Smooth muscle cell (in vitro differentiated cells): ENCODE results near the gene BACH2. TPM values are rescaled to one million over a fixed set of nuclear protein-coding genes. Genes with fewer than 3 reads are reported as not detected.

ENCODE experiments used
- DNase-seq: peaks from one replicate; lab custom pipeline; 2025; ENCODE audit not compliant: unreplicated experiment; lab: John Stamatoyannopoulos, UW
- H2AFZ ChIP-seq: fragments of 200-600 bp; sonication (generic); 2 replicates; pipeline ENCODE4 v1.6.0; 2016; ENCODE audit warnings: antibody characterized with exemption, low read depth, mild to moderate bottlenecking
- H3F3A ChIP-seq: fragments of 200-600 bp; sonication (generic); 2 replicates; pipeline ENCODE4 v1.6.0; 2017; ENCODE audit warnings: antibody characterized with exemption, low read depth
- H3K27ac ChIP-seq: fragments of 200-600 bp; sonication (generic); 2 replicates; pipeline ENCODE4 v1.5.1; 2016; ENCODE audit warnings: low read depth, mild to moderate bottlenecking
- H3K27me3 ChIP-seq: fragments of 200-600 bp; sonication (generic); 2 replicates; pipeline ENCODE4 v1.6.1; 2016; ENCODE audit warnings: low read depth, mild to moderate bottlenecking
- H3K36me3 ChIP-seq: fragments of 200-600 bp; sonication (generic); 2 replicates; pipeline ENCODE4 v1.5.1; 2016; ENCODE audit warnings: low read depth
- H3K4me1 ChIP-seq: fragments of 200-600 bp; sonication (generic); 2 replicates; pipeline ENCODE4 v1.5.1; 2016; ENCODE audit warnings: low read depth
- H3K4me2 ChIP-seq: fragments of 200-600 bp; sonication (generic); 2 replicates; pipeline ENCODE4 v1.6.0; 2016; ENCODE audit warnings: mild to moderate bottlenecking
- H3K4me3 ChIP-seq: fragments of 200-600 bp; sonication (generic); 2 replicates; pipeline ENCODE4 v1.5.1; 2016; ENCODE audit warnings: mild to moderate bottlenecking
- H3K79me2 ChIP-seq: fragments of 200-600 bp; sonication (generic); 2 replicates; pipeline ENCODE4 v1.6.0; 2016; ENCODE audit warnings: low read depth, mild to moderate bottlenecking
- H3K9ac ChIP-seq: fragments of 200-600 bp; sonication (generic); 2 replicates; pipeline ENCODE4 v1.6.0; 2016; ENCODE audit warnings: low read depth
- H3K9me3 ChIP-seq: fragments of 200-600 bp; sonication (generic); replicated peaks from 2 replicates; pipeline ENCODE4 v1.5.1; 2016; ENCODE audit warnings: low read depth
- H4K20me1 ChIP-seq: fragments of 200-600 bp; sonication (generic); 2 replicates; pipeline ENCODE4 v1.6.0; 2016; ENCODE audit warnings: low read depth
- CTCF ChIP-seq: fragments of 200-600 bp; sonication (generic); IDR thresholded peaks from 2 replicates; pipeline ENCODE4 v1.5.1; 2017; ENCODE audit warnings: borderline replicate concordance, mild to moderate bottlenecking, antibody characterized with exemption; ENCODE audit not compliant: insufficient read depth, poor library complexity, severe bottlenecking
- WGBS: methylation state at CpG from one replicate; pipeline ENCODE4 v1.1.7; 2016; ENCODE audit warnings: low lambda C conversion rate; 5-methylcytosine and 5-hydroxymethylcytosine counted together
- polyA plus RNA-seq: library from polyadenylated mRNA; unstranded; fragments of >200 nt; fragmentation: Nextera tagmentation; extraction: Ambion mirVana; gene quantifications from 2 replicates; pipeline ENCODE4 v1.2.1, GENCODE V29; 2016
- total RNA-seq: library from RNA; depleted of rRNA; stranded (reverse); fragments of >200 nt; gene quantifications from 2 replicates; pipeline ENCODE4 v1.2.3, GENCODE V29; 2014

The BACH2 gene
- total and polyA plus RNA-seq, 2 experiments from 2014 or later, result 3.0 to 4.5 TPM

- Histone ChIP-seq H3K36me3 (no peaks in the 10 kb centered on the region), H3K27ac (no peak overlapping the region), H3K9me3 (no peaks in the 10 kb centered on the region), H3K9ac (no peak overlapping the region), H4K20me1 (no peaks in the 10 kb centered on the region), H3K27me3 (no peaks in the 10 kb centered on the region), H3K4me3 (no peak overlapping the region), H2AFZ (no peak overlapping the region), H3K79me2 (no peaks in the 10 kb centered on the region), H3F3A (no peaks in the 10 kb centered on the region), H3K4me2 (no peak overlapping the region), H3K4me1 (peaks cover 11% of the 10 kb centered on the region)
- DNase-seq, result no peak
- TF ChIP-seq CTCF, result no peak
- WGBS, result 93% methylated on average over 5 of the region's 5 CpGs
Observed at GRCh38 chr6:89948876-89949275, 347.8 kb downstream of the BACH2 start.

- TF ChIP-seq CTCF, result peak; percentile 52
- Histone ChIP-seq H3F3A (no peaks in the 10 kb centered on the region), H3K79me2 (no peaks in the 10 kb centered on the region), H4K20me1 (no peaks in the 10 kb centered on the region), H3K36me3 (no peaks in the 10 kb centered on the region), H2AFZ (no peak overlapping the region), H3K4me2 (no peak overlapping the region), H3K4me1 (no peaks in the 10 kb centered on the region), H3K9ac (no peak overlapping the region), H3K4me3 (no peak overlapping the region), H3K9me3 (no peaks in the 10 kb centered on the region), H3K27ac (no peak overlapping the region), H3K27me3 (no peaks in the 10 kb centered on the region)
- no peak for DNase-seq
- 91% methylated on average over 1 of the region's 1 CpG for WGBS
Observed at GRCh38 chr6:89944826-89945407, 351.7 kb downstream of the BACH2 start.

- Histone ChIP-seq H3K36me3 (no peaks in the 10 kb centered on the region), H3F3A (no peaks in the 10 kb centered on the region), H3K4me1 (no peaks in the 10 kb centered on the region), H4K20me1 (no peaks in the 10 kb centered on the region), H3K27ac (no peak overlapping the region), H3K9me3 (no peaks in the 10 kb centered on the region), H3K9ac (no peak overlapping the region), H2AFZ (no peak overlapping the region), H3K4me3 (no peak overlapping the region), H3K79me2 (no peaks in the 10 kb centered on the region), H3K4me2 (no peak overlapping the region), H3K27me3 (no peaks in the 10 kb centered on the region)
- TF ChIP-seq CTCF, result no peak
- DNase-seq, result no peak
- WGBS, result 84% methylated on average over 4 of the region's 4 CpGs
Observed at GRCh38 chr6:89944181-89944755, 352.4 kb downstream of the BACH2 start.

- H3K79me2 ChIP-seq, result no peaks in the 10 kb centered on the region
- no peak overlapping the region for H2AFZ ChIP-seq
- H3K4me3 ChIP-seq, result no peak overlapping the region
- WGBS, result 95% methylated on average over 8 of the region's 8 CpGs
- no peak for DNase-seq
- H4K20me1 ChIP-seq, result no peaks in the 10 kb centered on the region
- no peak overlapping the region for H3K9ac ChIP-seq
- no peak overlapping the region for H3K27ac ChIP-seq
- no peaks in the 10 kb centered on the region for H3F3A ChIP-seq
- H3K36me3 ChIP-seq, result no peaks in the 10 kb centered on the region
- no peaks in the 10 kb centered on the region for H3K4me1 ChIP-seq
- no peaks in the 10 kb centered on the region for H3K9me3 ChIP-seq
- no peak overlapping the region for H3K4me2 ChIP-seq
- TF ChIP-seq CTCF, result no peak
- no peaks in the 10 kb centered on the region for H3K27me3 ChIP-seq
Observed at GRCh38 chr6:89942601-89943000, 354.0 kb downstream of the BACH2 start.
